ENCODE results near the gene KAZN.

GRCh38 chr1:14775434-14775833 lies 176.9 kb downstream of the KAZN start:
- TF ChIP-seq EZH2 (IDR thresholded peaks at IDR 0.05; ENCODE audit: low read depth) = no peak
- no peak for TF ChIP-seq CTCF (conservative IDR thresholded peaks at IDR 0.05)
